HepG2 (cell line): ENCODE measurements around the gene FRMD4B. TPM values are rescaled to one million over a fixed set of nuclear protein-coding genes. Genes with fewer than 3 reads are reported as not detected.
"Not testable (repeated sequence)": the region's sequence is repeated elsewhere in the genome, so short reads cannot be mapped to it uniquely, and the experiment has no call there.

Source experiments
- ATAC-seq: fragments of 200-7000 bp; cut with Tn5 transposase; 3 replicates; pipeline ENCODE4 v1.9.1; 2020; ENCODE audit warnings: mild to moderate bottlenecking, moderate library complexity
- BruUV-seq: library from RNA; stranded (reverse); fragments of 400-500 nt; replicated peaks from 2 replicates; lab custom pipeline; 2021; lab: Mats Ljungman, UMichigan
- CTCF ChIA-PET: fragments of 300-600 bp; formaldehyde crosslinking; extraction: SDS; loops from one replicate; lab custom pipeline; 2021; ENCODE audit warnings: low total read pairs, inconsistent platforms, low intra/inter-chr PET ratio; lab: Yijun Ruan, JAX
- POLR2A ChIA-PET: fragments of 350-600 bp; sonication (Branson Sonifier 250); formaldehyde crosslinking; loops from one replicate; lab custom pipeline; 2020; ENCODE audit warnings: antibody characterized with exemption, inconsistent platforms; lab: Yijun Ruan, JAX
- DNase-seq: peaks from one replicate; pipeline ENCODE4 v3.0.0-alpha.2; 2015; ENCODE audit warnings: low spot score
- FAIRE-seq: peaks from 3 replicates; lab custom pipeline; 2011; peaks lifted over from hg19 to GRCh38; lab: Jason Lieb, UNC
- H2AFZ ChIP-seq: one replicate; pipeline ENCODE4 v1.6.1; 2011; ENCODE audit warnings: low read length, inconsistent platforms
- H3K27ac ChIP-seq: fragments of 300-600 bp; 3 replicates; pipeline ENCODE4 v1.8.0; 2011; ENCODE audit warnings: mixed run types, mild to moderate bottlenecking, mixed read lengths, low read length, inconsistent platforms; ENCODE audit not compliant: insufficient read depth; ENCODE audit errors: extremely low read length
- H3K27me3 ChIP-seq, 2 experiments: fragments of 200-600 bp in 1 of 2; 2 replicates in 1 of 2; 3 replicates in 1 of 2; pipeline versions ENCODE4 v1.6.0 to v1.8.0; 2011; ENCODE audit warnings: low read length in 2 of 2, mild to moderate bottlenecking in 2 of 2, moderate library complexity in 2 of 2, inconsistent platforms in 1 of 2; ENCODE audit not compliant: insufficient read depth in 2 of 2, control insufficient read depth in 1 of 2
- H3K36me3 ChIP-seq, 2 experiments: fragments of 200-600 bp in 1 of 2; replicated peaks in 1 of 2; 2 replicates in 1 of 2; 3 replicates in 1 of 2; pipeline versions ENCODE4 v1.5.1 to v1.8.0; 2011; ENCODE audit warnings: low read length in 2 of 2, inconsistent platforms in 1 of 2; ENCODE audit not compliant: insufficient read depth in 2 of 2, control insufficient read depth in 1 of 2
- H3K4me1 ChIP-seq: 2 replicates; pipeline ENCODE4 v1.5.1; 2012; ENCODE audit warnings: low read length, inconsistent platforms; ENCODE audit not compliant: insufficient read depth
- H3K4me2 ChIP-seq: 2 replicates; pipeline ENCODE4 v1.6.0; 2011; ENCODE audit warnings: low read depth, low read length, inconsistent platforms
- H3K4me3 ChIP-seq, 3 experiments: fragments of 200-600 bp in 1 of 3; sonication (generic), shearing (Covaris generic) in 1 of 3; replicated peaks in 1 of 3; 2 replicates each; pipeline ENCODE4 v1.5.1; 2011 to 2016; ENCODE audit warnings: low read length in 3 of 3, inconsistent platforms in 2 of 3, low read depth in 2 of 3, mild to moderate bottlenecking in 2 of 3, control low read depth in 1 of 3, mixed read lengths in 1 of 3; ENCODE audit not compliant: insufficient read depth in 1 of 3
- H3K79me2 ChIP-seq: one replicate; pipeline ENCODE4 v1.6.1; 2011; ENCODE audit warnings: low read length, inconsistent platforms; ENCODE audit not compliant: insufficient read depth
- H3K9ac ChIP-seq: 2 replicates; pipeline ENCODE4 v1.6.0; 2011; ENCODE audit warnings: mild to moderate bottlenecking, low read depth, low read length, inconsistent platforms; ENCODE audit not compliant: insufficient read depth
- H3K9me3 ChIP-seq: 2 replicates; pipeline ENCODE4 v1.5.1; 2012; ENCODE audit warnings: mild to moderate bottlenecking, low read length
- H4K20me1 ChIP-seq: 2 replicates; pipeline ENCODE4 v1.6.0; 2011; ENCODE audit warnings: inconsistent platforms, mild to moderate bottlenecking, low read length, moderate library complexity; ENCODE audit not compliant: insufficient read depth
- NPAS2 ChIP-seq: sonication (generic); formaldehyde crosslinking; IDR thresholded peaks from 2 replicates; pipeline ENCODE4 v1.8.0; 2022; ENCODE audit warnings: mild to moderate bottlenecking, missing genetic modification reagents, borderline replicate concordance
- SAP130 ChIP-seq: IDR thresholded peaks from 2 replicates; pipeline ENCODE4 v1.6.1; 2016; ENCODE audit warnings: low read depth
- TIGD3 ChIP-seq: sonication (generic); formaldehyde crosslinking; IDR thresholded peaks from 2 replicates; pipeline ENCODE4 v1.5.1; 2020; ENCODE audit warnings: mild to moderate bottlenecking, missing genetic modification reagents, borderline replicate concordance
- TMF1 ChIP-seq: sonication (generic); formaldehyde crosslinking; IDR thresholded peaks from 2 replicates; pipeline ENCODE4 v1.8.1; 2022; ENCODE audit warnings: low read depth, missing genetic modification reagents
- TSC22D2 ChIP-seq: sonication (generic); formaldehyde crosslinking; IDR thresholded peaks from 2 replicates; pipeline ENCODE4 v1.5.1; 2020; ENCODE audit warnings: missing genetic modification reagents, mild to moderate bottlenecking, borderline replicate concordance
- ZFP90 ChIP-seq: sonication (generic); formaldehyde crosslinking; IDR thresholded peaks from 2 replicates; pipeline ENCODE4 v1.8.0; 2022; ENCODE audit warnings: missing genetic modification reagents, mild to moderate bottlenecking, inconsistent platforms, borderline replicate concordance
- ZNF17 ChIP-seq: sonication (generic); formaldehyde crosslinking; IDR thresholded peaks from 2 replicates; pipeline ENCODE4 v1.5.0; 2020; ENCODE audit warnings: mild to moderate bottlenecking, missing genetic modification reagents
- ZNF33A ChIP-seq: sonication (generic); formaldehyde crosslinking; IDR thresholded peaks from 2 replicates; pipeline ENCODE4 v1.5.1; 2020; ENCODE audit warnings: missing genetic modification reagents, mild to moderate bottlenecking, moderate library complexity, borderline replicate concordance
- ZNF446 ChIP-seq: sonication (generic); formaldehyde crosslinking; IDR thresholded peaks from 2 replicates; pipeline ENCODE4 v1.5.0; 2020; ENCODE audit warnings: mild to moderate bottlenecking, missing genetic modification reagents
- ZNF501 ChIP-seq: sonication (generic); formaldehyde crosslinking; IDR thresholded peaks from 2 replicates; pipeline ENCODE4 v1.5.1; 2020; ENCODE audit warnings: mild to moderate bottlenecking, moderate library complexity, missing genetic modification reagents
- ZNF563 ChIP-seq: sonication (generic); formaldehyde crosslinking; IDR thresholded peaks from 2 replicates; pipeline ENCODE4 v1.8.0; 2022; ENCODE audit warnings: mild to moderate bottlenecking, moderate library complexity, missing genetic modification reagents
- ZNF776 ChIP-seq: sonication (generic); formaldehyde crosslinking; IDR thresholded peaks from 2 replicates; pipeline ENCODE4 v1.4.0; 2020; ENCODE audit warnings: mild to moderate bottlenecking, missing genetic modification reagents
- WGBS: methylation state at CpG from one replicate; pipeline ENCODE4 v1.1.6; 2017; ENCODE audit warnings: low lambda C conversion rate; 5-methylcytosine and 5-hydroxymethylcytosine counted together
- in situ Hi-C: cut with HindIII; loops from 2 replicates; pipeline ENCODE4 v1.10.0; 2017; ENCODE audit warnings: low pct_unique_long_range_greater_than_20kb; ENCODE audit not compliant: extremely low pct_ligation_motif_present
- intact Hi-C: fragments of 100-400 bp; cut with micrococcal nuclease; formaldehyde crosslinking; loops from one replicate; pipeline ENCODE4 v1.10.0; 2022; ENCODE audit not compliant: unreplicated experiment
- polyA plus RNA-seq, 8 experiments: library from polyadenylated mRNA; depleted of rRNA in 3 of 8; stranded (reverse) in 7 of 8; unstranded in 1 of 8; fragments of >200 nt; fragmentation: Illumina TruSeq in 4 of 8; extraction: Trizol in 4 of 8; gene quantifications; 2 replicates each; pipeline versions ENCODE4 v1.2.1 to v1.2.3, GENCODE V29; 2011 to 2016; ENCODE audit warnings: low read depth in 4 of 8, missing spikeins in 1 of 8, mixed read lengths in 1 of 8; ENCODE audit not compliant: insufficient read depth in 1 of 8
- total RNA-seq, 5 experiments: library from RNA; depleted of rRNA; stranded (reverse); fragments of >200 nt; fragmentation: Illumina TruSeq; extraction: Trizol; gene quantifications; 2 replicates each; pipeline ENCODE4 v1.2.3, GENCODE V29; 2016; ENCODE audit warnings: low read depth in 1 of 5

The FRMD4B gene
- total and polyA plus RNA-seq, 2 of the 13 experiments (the other 11 are each of a cell fraction or from before 2014, with no cell fraction given), result 3.0 to 3.3 TPM

- ATAC-seq, result no peak
- H3K4me1 ChIP-seq, result peaks cover 9% of the 10 kb centered on the region
- no peak overlapping the region for H3K4me3 ChIP-seq
- no peak overlapping the region for H3K4me2 ChIP-seq
- no peak for TF ChIP-seq ZNF33A (CRISPR knock-in tag)
- no peak for TF ChIP-seq ZNF776
- TF ChIP-seq TIGD3 (CRISPR knock-in tag), result no peak
- no peak for TF ChIP-seq ZNF17 (CRISPR knock-in tag)
- no peak for TF ChIP-seq TMF1
- TF ChIP-seq ZNF501 (CRISPR knock-in tag), result no peak
- TF ChIP-seq ZNF446 (CRISPR knock-in tag), result no peak
- no peak for TF ChIP-seq ZNF563 (CRISPR knock-in tag)
- TF ChIP-seq TSC22D2, result no peak
- TF ChIP-seq SAP130 (CRISPR knock-in tag), result no peak
- no peak for TF ChIP-seq NPAS2
- no peak for TF ChIP-seq ZFP90 (CRISPR knock-in tag)
- TF ChIP-seq, all 625 proteins: peak for 0
- in situ Hi-C loops (loop anchor here (5.0 kb wide), 1 partner anchor 348 kb away; no protein-coding TSS in a partner anchor), intact Hi-C loops (loop anchor here (5.0 kb wide), 1 partner anchor 88 kb away; no protein-coding TSS in a partner anchor)
- Histone ChIP-seq H3K27me3 (no peaks in the 10 kb centered on the region; a peak in 1 of 5 replicates), H3K27ac (no peak overlapping the region), H3K79me2 (no peaks in the 10 kb centered on the region), H3K9me3 (no peaks in the 10 kb centered on the region), H3K9ac (no peak overlapping the region), H2AFZ (no peak overlapping the region), H3K36me3 (no peaks in the 10 kb centered on the region), H4K20me1 (no peaks in the 10 kb centered on the region)
- no peak for FAIRE-seq
- CTCF ChIA-PET, result no interaction called here
- 36% methylated on average over 1 of the region's 1 CpG for WGBS
- no peak for DNase-seq
- POLR2A ChIA-PET, result no interaction called here
- BruUV-seq, result no TSS peak
Measured at GRCh38 chr3:69323941-69324340, 61.9 kb downstream of the FRMD4B start.

- 3% methylated on average over 4 of the region's 4 CpGs for WGBS
- H3K4me3 ChIP-seq, H3K4me2 ChIP-seq, BruUV-seq, DNase-seq, POLR2A ChIA-PET, H3K27me3 ChIP-seq, H3K36me3 ChIP-seq, H3K9me3 ChIP-seq, H3K9ac ChIP-seq, CTCF ChIA-PET, H3K79me2 ChIP-seq, ATAC-seq, H3K27ac ChIP-seq, H4K20me1 ChIP-seq, FAIRE-seq, H2AFZ ChIP-seq, H3K4me1 ChIP-seq: not testable (repeated sequence)
- in situ Hi-C loops, result loop anchor here (5.0 kb wide), 1 partner anchor 350 kb away; no protein-coding TSS in a partner anchor
- intact Hi-C loops, result loop anchor here (5.0 kb wide), 1 partner anchor 90 kb away; no protein-coding TSS in a partner anchor
Measured at GRCh38 chr3:69322512-69322911, 63.4 kb downstream of the FRMD4B start.
